GM13977 (cell line): Measurements from ENCODE around the gene NUP133.

ENCODE experiments used
- DNase-seq: peaks from one replicate; pipeline ENCODE4 v3.0.0; 2012; ENCODE audit warnings: low spot score
- in situ Hi-C: fragments of 300-500 bp; cut with MboI; formaldehyde crosslinking; loops from one replicate; pipeline ENCODE4 v1.12.0; 2022; ENCODE audit warnings: low sequenced_read_pairs, low pct_unique_long_range_greater_than_20kb, mixed read lengths, inconsistent platforms; ENCODE audit not compliant: unreplicated experiment
- TF ChIP-seq, protein P1 (sequence below): IDR thresholded peaks from 2 replicates; pipeline ENCODE4 v1.5.1; 2012; ENCODE audit warnings: mild to moderate bottlenecking, control low read depth; ENCODE audit not compliant: insufficient read depth; ENCODE audit errors: extremely low read depth, missing control alignments

The NUP133 gene

DNA sequence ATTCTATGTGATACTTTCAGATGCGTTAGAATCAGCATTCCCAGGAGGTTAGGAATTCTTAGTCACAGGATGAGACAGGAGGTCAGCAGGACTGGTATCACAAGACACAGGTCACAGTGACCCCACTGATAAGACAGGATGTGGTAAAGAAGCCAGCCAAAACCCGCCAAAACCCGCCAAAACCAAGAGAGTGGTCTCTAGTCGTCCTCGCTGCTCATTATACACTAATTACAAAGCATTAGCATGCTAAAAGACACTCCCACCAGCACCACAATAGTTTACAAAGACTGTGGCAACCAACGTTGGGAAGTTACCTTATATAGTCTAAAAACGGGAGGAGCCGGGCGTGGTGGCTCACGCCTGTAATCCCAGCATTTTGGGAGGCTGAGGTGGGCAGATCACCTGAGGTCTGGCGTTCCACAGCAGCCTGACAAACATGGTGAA is 60.3 kb downstream of the NUP133 start:
- DNase-seq = no peak
- TF ChIP-seq, protein P1, sequence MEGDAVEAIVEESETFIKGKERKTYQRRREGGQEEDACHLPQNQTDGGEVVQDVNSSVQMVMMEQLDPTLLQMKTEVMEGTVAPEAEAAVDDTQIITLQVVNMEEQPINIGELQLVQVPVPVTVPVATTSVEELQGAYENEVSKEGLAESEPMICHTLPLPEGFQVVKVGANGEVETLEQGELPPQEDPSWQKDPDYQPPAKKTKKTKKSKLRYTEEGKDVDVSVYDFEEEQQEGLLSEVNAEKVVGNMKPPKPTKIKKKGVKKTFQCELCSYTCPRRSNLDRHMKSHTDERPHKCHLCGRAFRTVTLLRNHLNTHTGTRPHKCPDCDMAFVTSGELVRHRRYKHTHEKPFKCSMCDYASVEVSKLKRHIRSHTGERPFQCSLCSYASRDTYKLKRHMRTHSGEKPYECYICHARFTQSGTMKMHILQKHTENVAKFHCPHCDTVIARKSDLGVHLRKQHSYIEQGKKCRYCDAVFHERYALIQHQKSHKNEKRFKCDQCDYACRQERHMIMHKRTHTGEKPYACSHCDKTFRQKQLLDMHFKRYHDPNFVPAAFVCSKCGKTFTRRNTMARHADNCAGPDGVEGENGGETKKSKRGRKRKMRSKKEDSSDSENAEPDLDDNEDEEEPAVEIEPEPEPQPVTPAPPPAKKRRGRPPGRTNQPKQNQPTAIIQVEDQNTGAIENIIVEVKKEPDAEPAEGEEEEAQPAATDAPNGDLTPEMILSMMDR = no peak
- in situ Hi-C loops = no loop called here

DNA sequence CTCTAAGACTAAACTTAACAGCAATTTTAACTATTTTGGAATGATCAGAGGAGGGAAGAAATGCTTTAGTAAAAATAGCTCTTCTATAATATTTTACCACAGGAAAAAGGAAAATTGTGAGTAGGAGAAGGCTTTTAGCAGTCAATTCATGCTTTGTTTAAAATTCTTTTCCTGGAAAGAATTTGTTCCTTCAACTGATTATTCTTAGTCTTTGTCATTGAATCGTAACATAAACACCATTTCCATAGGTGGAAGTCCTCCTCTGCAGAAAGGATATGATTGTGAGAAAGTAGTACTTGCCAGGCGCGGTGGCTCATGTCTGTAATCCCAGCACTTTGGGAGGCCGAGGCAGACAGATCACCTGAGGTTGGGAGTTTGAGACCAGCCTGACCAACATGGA is 62.3 kb downstream of the NUP133 start:
- TF ChIP-seq, protein P1 = no peak
- no peak for DNase-seq
- in situ Hi-C loops = no loop called here

DNA sequence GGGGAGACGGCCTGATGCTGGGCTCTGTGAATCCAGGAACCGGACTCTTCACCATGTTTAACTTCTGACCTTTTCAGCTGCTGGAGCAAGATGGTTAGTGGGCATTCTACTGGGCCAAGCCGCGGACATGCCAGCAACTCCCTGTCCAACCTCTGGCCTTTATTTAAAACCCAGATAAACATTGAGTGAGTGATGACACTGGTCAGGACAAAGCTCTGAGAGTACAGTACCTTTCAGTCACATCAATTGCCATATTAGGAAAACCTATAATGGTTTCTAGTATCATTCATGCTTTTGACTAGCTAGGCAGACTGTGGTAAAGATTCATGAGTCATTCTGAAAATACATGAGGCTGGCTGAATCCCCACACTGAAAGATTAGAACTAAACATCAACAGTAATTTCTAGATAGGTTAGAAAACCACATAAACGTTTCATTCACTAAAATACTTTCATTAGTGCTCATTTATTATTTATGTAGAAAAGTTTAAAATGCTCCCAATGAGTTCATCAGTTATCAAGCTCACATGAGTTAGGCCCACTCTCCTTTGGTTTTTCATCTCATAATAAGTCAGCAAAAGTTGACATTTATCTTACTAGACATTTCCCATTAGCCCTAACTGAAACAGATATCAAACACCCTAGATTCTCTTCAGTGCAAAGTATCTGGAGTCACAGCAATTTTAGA is 67.1 kb downstream of the NUP133 start:
- DNase-seq = peak; percentile 85
- TF ChIP-seq, protein P1 = no peak
- in situ Hi-C loops = no loop called here

DNA sequence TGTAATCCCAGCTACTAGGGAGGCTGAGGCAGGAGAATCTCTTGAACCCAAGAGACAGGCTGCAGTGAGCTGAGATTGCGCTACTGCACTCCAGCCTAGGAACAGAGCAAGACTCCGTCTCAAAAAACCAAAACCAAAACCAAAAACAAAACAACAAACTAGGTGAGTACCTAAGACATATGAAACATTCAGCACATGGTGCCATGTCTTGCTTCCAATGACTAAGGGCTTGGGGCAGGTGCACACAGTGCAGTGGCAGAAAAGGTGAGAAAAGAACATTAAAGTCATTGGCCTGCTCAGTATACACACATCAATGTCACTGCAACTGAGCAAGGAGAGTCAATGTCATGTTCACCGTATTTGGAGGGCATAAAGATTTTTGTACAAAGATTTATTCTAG is 70.1 kb downstream of the NUP133 start:
- in situ Hi-C loops = no loop called here
- no peak for DNase-seq
- TF ChIP-seq, protein P1 = no peak

DNA sequence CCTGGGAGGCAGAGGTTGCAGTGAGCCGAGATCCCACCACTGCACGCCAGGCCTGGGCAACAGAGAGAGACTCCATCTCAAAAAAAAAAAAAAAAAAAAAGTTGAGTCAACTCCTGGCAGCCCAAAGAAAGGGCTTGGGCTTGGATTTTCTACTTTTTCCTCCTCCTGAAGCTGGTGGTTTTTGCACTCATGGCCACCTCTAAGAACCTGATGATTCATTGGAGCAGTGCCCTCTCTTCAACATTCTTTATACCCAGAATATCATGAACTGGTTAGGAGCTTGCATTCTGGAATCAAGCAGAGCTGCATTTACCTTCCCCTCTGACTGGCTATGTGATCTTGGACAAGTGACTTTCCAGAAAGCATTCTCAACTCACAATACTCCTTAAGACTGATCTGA is 70.7 kb downstream of the NUP133 start:
- TF ChIP-seq, protein P1 = no peak
- in situ Hi-C loops = no loop called here
- no peak for DNase-seq

DNA sequence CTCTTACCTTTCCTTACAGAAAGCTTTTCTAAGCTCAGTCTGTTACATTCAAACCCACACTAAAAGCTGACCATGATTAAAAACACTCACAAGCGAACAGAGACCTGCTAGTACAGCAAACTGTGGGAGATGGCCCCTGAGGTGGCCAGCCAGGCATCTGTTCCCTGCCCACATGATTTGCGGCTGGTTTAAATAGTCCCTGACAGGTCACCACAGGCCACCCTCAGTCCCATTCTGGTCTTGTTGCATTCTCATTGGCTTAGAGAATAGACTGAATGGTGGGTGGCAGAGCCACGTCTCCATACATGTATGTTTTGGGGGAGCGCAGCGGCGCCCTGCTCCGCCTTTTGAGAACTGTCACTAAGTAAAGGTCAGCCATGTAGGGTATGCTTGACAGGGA is 71.9 kb downstream of the NUP133 start:
- DNase-seq = no peak
- TF ChIP-seq, protein P1 = no peak
- in situ Hi-C loops = no loop called here
